IPS-18c (cell line): Measurements from ENCODE around the gene PSG6.
"Not testable (repeated sequence)": the region's sequence is repeated elsewhere in the genome, so short reads cannot be mapped to it uniquely, and the experiment has no call there.

Experiments used
- H3K4me3 ChIP-seq: 2 replicates; pipeline ENCODE4 v1.7.0; 2013; ENCODE audit warnings: low read depth, mild to moderate bottlenecking, low read length, moderate library complexity; ENCODE audit not compliant: insufficient read depth
- H3K9me3 ChIP-seq: one replicate; pipeline ENCODE4 v1.6.1; 2013; ENCODE audit warnings: mild to moderate bottlenecking, low read length, moderate library complexity; ENCODE audit not compliant: control insufficient read depth, insufficient read depth

Gene PSG6

DNA sequence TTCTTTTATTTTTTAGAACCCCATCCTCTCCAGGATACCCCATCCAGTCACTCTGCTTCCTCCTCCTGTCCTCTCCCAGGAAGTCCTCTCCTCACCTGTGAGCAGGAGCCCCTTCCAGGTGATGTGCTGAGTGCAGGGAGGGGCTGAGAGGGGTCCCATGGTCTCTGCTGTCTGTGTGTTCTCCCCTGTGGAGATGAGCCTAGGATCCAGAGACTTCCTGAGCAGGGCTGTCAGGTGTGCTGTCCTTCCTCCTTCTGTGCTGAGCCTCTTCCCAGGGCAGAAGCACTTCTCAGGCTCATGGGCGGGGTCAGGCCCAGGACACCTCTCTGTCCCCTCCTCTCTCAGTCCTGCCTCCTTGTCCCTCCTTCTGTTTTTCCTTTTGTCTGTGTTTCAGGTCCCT lies at the start of gene PSG6:
TSS of gene PSG6 (minus strand) at position 261 of the 400 bp plus-strand sequence. CDS start at position 159, 102 bp downstream.
- H3K9me3 ChIP-seq, H3K4me3 ChIP-seq: not testable (repeated sequence)

GRCh38 chr19:42965176-42965575 lies 47.5 kb upstream of the PSG6 start:
- H3K9me3 ChIP-seq, result no peaks in the 10 kb centered on the region
- no peak overlapping the region for H3K4me3 ChIP-seq

DNA sequence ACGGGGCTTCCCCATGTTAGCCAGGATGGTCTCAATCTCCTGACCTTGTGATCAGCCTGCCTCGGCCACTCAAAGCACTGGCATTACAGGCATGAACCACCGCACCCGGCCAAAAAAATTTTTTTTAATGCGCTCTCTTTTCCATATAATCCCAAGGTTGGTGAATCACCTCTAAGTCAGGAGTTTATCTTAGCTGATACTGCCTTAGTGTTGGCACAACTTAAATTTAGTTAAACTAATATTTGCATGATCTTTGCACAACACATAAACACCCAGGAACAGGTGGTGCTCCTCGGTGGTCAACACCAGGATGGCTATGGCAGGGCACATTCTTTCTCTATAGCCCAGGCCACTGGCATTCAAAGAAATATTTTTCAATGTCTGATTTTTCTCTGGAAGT lies 43.4 kb upstream of the PSG6 start:
- H3K4me3 ChIP-seq, result no peak overlapping the region

GRCh38 chr19:42952126-42952525 lies 34.4 kb upstream of the PSG6 start:
- H3K4me3 ChIP-seq, H3K9me3 ChIP-seq: not testable (repeated sequence)

More for the DNA sequence above, 43.4 kb upstream of the PSG6 start:
- peaks cover 2% of the 10 kb centered on the region for H3K9me3 ChIP-seq

GRCh38 chr19:42951476-42951875 lies 33.8 kb upstream of the PSG6 start:
- H3K9me3 ChIP-seq, H3K4me3 ChIP-seq: not testable (repeated sequence)

- Histone ChIP-seq H3K9me3 (no peaks in the 10 kb centered on the region), H3K4me3 (no peak overlapping the region)
Measured at GRCh38 chr19:42942187-42942789, 24.6 kb upstream of the PSG6 start.

- not testable (repeated sequence) for H3K4me3 ChIP-seq, H3K9me3 ChIP-seq
Measured at GRCh38 chr19:42937107-42937506, 19.4 kb upstream of the PSG6 start, which contains the start of gene PSG7. TSS of gene PSG7 (minus strand) at chr19:42937207. CDS start at chr19:42937076, 131 bp downstream.

DNA sequence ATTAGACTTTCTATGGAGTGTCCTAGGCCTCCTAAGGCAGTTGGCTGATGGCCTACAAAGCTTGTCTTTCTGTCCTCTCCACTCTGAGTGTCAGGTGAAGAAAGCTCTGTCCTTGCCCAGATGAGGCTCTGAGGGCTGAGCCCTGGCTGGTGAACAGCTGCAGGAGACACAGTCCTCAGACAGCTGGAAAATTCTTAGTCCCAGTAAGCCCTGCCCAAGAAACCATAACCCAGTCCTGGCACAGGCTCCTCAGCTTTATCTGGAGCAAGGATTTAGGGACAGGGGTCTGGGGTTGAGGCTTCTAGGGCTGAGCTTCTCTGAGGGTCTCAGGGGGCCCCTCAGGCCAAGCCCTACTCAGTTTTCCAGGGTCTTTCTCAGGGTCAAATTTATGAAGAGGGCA lies 17.0 kb upstream of the PSG6 start:
- H3K4me3 ChIP-seq, H3K9me3 ChIP-seq: not testable (repeated sequence)

DNA sequence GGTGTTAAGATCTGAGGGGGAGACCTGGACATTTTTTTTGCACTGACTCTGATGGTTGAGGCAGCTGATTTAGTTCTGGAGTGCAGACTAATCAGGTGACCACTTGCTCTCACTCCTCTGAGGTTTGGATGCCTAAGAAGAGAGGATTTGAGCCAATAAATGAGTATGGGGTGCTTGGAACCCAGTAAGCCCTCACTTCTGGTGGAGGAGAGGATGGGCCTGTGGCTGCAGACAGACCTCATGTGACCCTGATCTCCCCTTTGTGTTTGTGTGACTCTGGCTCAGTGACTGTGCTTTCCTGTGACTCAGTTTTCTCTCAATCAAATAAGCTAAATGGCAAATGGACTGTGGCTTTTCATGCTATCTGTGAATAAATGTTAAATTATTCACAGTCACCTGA lies 16.5 kb upstream of the PSG6 start:
- H3K4me3 ChIP-seq, H3K9me3 ChIP-seq: not testable (repeated sequence)

GRCh38 chr19:42933412-42933811 lies 15.7 kb upstream of the PSG6 start:
- not testable (repeated sequence) for H3K9me3 ChIP-seq, H3K4me3 ChIP-seq

GRCh38 chr19:42932485-42933101 lies 14.9 kb upstream of the PSG6 start:
- H3K4me3 ChIP-seq, H3K9me3 ChIP-seq: not testable (repeated sequence)

DNA sequence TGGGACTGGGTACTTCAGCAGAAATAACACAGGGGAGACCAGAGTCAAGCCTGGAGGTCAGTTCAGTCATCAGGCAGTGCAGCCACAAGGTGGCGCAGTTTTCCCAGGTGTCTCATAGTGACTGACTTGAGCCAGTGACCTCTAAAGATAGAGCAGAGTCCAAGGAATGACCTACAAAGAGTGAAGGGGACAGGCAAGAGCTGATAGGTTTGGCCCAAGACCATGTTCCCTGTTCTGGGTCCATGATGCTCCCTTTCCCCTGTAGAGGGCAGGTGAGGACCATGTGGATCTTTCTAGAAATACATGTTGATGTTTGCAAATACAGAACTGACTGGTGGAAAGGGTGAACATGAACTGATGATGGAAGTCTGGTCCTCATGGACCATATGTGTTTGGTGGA lies 12.5 kb upstream of the PSG6 start:
- H3K4me3 ChIP-seq, H3K9me3 ChIP-seq: not testable (repeated sequence)

DNA sequence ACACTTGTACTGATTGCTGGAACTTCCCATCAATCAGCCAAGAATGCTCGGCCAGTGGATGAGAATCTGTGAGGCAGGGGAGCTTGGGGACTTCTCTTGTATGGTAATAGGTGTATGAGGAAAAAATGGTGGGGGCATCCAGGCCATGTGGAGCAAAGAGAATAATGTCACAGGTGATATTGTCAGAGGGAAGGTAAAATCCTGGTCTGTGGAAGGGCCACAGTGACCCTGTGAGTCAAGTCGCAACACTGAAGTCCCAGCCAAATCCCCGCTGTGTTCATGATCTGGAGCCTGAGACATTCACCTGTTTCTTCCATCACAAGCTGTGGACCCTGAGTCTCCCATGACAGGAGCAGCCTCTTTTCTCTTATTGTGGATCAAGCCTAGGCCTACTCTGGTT lies 11.2 kb upstream of the PSG6 start:
- H3K4me3 ChIP-seq, result no peak overlapping the region
- H3K9me3 ChIP-seq, result no peaks in the 10 kb centered on the region

DNA sequence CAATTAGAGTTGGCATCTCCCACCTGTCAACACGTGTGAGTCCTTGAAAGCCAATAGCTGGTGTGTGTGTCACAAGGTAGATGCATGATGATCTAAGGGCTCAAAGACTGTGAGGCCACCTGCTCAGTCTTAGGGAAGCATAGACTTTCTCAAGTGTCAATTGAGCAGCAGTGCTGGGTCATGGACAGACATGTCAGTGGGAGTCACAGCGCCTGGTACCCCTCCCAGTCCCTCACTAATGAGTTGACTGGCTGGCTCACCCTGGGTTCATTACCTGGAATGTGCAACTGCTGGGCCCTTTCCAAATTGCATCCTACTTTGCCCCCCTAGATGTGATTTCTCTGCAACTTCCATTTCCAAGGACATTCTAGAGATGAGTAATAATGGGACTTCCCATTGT lies 9.1 kb upstream of the PSG6 start:
- H3K9me3 ChIP-seq, result no peaks in the 10 kb centered on the region
- H3K4me3 ChIP-seq, result no peak overlapping the region

- H3K9me3 ChIP-seq, H3K4me3 ChIP-seq: not testable (repeated sequence)
Measured at GRCh38 chr19:42923106-42923505, 5.4 kb upstream of the PSG6 start.

- not testable (repeated sequence) for H3K4me3 ChIP-seq, H3K9me3 ChIP-seq
Measured at GRCh38 chr19:42920971-42921370, 3.3 kb upstream of the PSG6 start.

DNA sequence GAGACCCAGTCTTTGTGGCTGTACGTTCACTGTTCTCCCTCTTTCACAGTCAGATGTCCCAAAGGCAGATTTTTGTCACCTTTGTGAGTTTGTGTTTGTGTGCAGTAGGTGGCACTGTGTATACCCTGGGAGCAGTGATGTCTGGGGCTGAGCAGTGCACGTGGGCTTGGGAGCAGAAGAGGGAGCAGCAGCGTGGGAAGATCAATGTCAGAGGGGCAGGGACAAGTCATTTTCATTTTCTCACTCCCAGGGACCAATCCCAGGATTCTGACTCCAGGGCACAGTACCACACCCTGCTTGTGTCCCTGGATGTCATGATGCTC lies 2.0 kb upstream of the PSG6 start:
- H3K9me3 ChIP-seq, result no peaks in the 10 kb centered on the region
- H3K4me3 ChIP-seq, result no peak overlapping the region

GRCh38 chr19:42919070-42919756 lies 1.5 kb upstream of the PSG6 start:
- H3K4me3 ChIP-seq, H3K9me3 ChIP-seq: not testable (repeated sequence)
